BE2C (cell line): Measurements from ENCODE around the gene B3GALNT2. TPM values are rescaled to one million over a fixed set of nuclear protein-coding genes. Genes with fewer than 3 reads are reported as not detected.
A peak's percentile ranks its signal among the peaks of the same experiment; 100 is the strongest.
"Not testable (repeated sequence)": the region's sequence is repeated elsewhere in the genome, so short reads cannot be mapped to it uniquely, and the experiment has no call there.

ENCODE experiments used
- DNase-seq: peaks from one replicate; pipeline ENCODE4 v3.0.0-alpha.2; 2020
- H3K27me3 ChIP-seq: fragments of 250-450 bp; sonication (Bioruptor Pico); 2 replicates; pipeline ENCODE4 v1.5.1; 2020; ENCODE audit warnings: mild to moderate bottlenecking
- H3K36me3 ChIP-seq: fragments of 250-450 bp; sonication (Bioruptor Pico); 2 replicates; pipeline ENCODE4 v1.5.1; 2020; ENCODE audit warnings: mild to moderate bottlenecking
- H3K4me1 ChIP-seq: fragments of 250-450 bp; sonication (Bioruptor Pico); 2 replicates; pipeline ENCODE4 v1.5.1; 2020
- H3K4me3 ChIP-seq: 2 replicates; pipeline ENCODE4 v1.5.1; 2011; ENCODE audit warnings: low read depth, low read length
- H3K9me3 ChIP-seq: fragments of 250-450 bp; sonication (Bioruptor Pico); 2 replicates; pipeline ENCODE4 v1.5.1; 2020
- polyA plus RNA-seq: library from polyadenylated mRNA; unstranded; fragments of >200 nt; gene quantifications from one replicate; pipeline ENCODE4 v1.2.1, GENCODE V29; 2012; ENCODE audit warnings: low read depth, missing spikeins; ENCODE audit not compliant: insufficient read length, insufficient read depth
- TF ChIP-seq, protein P1 (sequence below): IDR thresholded peaks from 2 replicates; pipeline ENCODE4 v1.5.1; 2012; ENCODE audit warnings: mild to moderate bottlenecking, low read depth, low read length

B3GALNT2 gene
- 11.5 TPM for polyA plus RNA-seq

DNA sequence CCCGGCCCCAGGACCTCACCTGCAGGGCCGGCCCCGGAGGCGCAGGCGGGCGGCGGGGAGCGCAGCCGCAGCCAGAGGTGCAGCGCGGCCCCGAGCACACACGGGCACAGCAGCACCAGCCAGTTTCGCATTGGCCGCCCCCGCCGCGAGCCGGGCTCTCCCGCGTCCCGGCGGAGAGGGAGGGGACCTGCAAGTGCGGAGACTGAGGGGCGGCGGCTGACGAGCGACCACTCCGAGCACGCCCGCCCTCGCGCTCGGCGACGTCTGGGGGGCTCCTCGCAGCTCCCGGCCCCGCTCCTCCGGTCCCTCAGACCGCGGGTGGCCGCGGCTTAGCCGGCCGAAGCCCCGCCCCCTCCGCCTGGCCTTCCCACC is at the start of gene B3GALNT2:
B3GALNT2 (minus strand) TSS at position 331 of the 372 bp plus-strand sequence; CDS start at position 131, 200 bp downstream.
- no peaks in the 10 kb centered on the region for H3K36me3 ChIP-seq
- H3K4me3 ChIP-seq = peak within 1 kb of the TSS; percentile 65
- no peak for DNase-seq
- no peaks in the 10 kb centered on the region for H3K9me3 ChIP-seq
- H3K4me1 ChIP-seq = no peaks in the 10 kb centered on the region
- TF ChIP-seq, protein P1, sequence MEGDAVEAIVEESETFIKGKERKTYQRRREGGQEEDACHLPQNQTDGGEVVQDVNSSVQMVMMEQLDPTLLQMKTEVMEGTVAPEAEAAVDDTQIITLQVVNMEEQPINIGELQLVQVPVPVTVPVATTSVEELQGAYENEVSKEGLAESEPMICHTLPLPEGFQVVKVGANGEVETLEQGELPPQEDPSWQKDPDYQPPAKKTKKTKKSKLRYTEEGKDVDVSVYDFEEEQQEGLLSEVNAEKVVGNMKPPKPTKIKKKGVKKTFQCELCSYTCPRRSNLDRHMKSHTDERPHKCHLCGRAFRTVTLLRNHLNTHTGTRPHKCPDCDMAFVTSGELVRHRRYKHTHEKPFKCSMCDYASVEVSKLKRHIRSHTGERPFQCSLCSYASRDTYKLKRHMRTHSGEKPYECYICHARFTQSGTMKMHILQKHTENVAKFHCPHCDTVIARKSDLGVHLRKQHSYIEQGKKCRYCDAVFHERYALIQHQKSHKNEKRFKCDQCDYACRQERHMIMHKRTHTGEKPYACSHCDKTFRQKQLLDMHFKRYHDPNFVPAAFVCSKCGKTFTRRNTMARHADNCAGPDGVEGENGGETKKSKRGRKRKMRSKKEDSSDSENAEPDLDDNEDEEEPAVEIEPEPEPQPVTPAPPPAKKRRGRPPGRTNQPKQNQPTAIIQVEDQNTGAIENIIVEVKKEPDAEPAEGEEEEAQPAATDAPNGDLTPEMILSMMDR = no peak
- no peaks in the 10 kb centered on the region for H3K27me3 ChIP-seq

DNA sequence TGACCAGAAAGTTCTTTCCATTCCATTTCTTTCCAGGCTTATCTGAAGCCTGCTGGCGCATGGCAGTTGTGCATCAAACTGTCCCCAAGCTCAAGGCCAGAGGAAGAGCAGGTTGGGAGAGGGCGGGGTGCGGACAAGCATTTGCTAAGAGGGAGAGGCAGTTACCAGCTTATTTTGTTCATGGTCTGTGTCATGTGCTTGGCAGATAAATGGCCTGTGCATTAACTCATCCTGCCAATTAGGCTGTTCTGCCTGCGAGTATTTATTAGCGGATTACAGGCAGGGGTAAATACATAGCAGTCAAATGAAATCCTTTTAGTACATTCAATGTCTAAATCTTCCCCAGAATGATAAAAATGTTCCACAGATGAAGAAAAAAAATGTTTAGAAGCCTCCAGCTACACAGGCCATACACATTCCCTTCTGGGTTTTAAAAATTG is 48.9 kb upstream of the B3GALNT2 start:
- peak; percentile 83 for DNase-seq

DNA sequence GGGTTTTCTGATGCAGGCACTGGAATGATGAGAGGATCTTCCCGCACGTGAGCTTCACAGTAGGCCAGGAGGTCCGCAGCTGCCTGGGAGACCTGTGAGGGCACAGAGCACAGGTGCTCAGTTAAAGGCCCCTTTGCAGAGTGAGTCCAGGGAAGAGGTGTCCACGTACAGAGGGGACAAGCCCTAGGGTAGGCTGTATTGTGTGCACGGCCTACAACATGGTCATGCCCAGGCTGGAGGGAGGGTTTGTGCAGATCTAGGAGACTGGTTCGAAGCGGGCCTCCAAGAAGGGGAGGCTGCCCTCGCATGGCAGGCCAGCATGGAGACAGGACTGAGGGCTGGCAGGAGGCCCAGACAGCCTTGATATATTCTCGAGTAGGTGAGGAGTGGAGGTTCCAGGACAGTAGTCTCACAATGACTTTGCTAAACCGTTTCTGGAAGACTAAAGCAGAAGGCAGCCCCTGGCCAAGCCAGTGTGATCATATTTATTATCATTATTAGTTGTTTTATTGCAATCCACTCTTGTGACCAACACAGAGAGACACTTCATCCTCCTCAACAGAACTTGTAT is 48.0 kb upstream of the B3GALNT2 start:
- TF ChIP-seq, protein P1 = no peak
- DNase-seq = peak; percentile 31
- Histone ChIP-seq H3K27me3 (no peaks in the 10 kb centered on the region), H3K4me1 (peaks cover 33% of the 10 kb centered on the region), H3K9me3 (no peaks in the 10 kb centered on the region), H3K36me3 (no peaks in the 10 kb centered on the region), H3K4me3 (no peak overlapping the region)

More for the DNA sequence above, 48.9 kb upstream of the B3GALNT2 start:
- Histone ChIP-seq H3K4me1 (peaks cover 33% of the 10 kb centered on the region), H3K4me3 (no peak overlapping the region), H3K36me3 (no peaks in the 10 kb centered on the region), H3K9me3 (no peaks in the 10 kb centered on the region), H3K27me3 (no peaks in the 10 kb centered on the region)
- TF ChIP-seq, protein P1 = no peak

DNA sequence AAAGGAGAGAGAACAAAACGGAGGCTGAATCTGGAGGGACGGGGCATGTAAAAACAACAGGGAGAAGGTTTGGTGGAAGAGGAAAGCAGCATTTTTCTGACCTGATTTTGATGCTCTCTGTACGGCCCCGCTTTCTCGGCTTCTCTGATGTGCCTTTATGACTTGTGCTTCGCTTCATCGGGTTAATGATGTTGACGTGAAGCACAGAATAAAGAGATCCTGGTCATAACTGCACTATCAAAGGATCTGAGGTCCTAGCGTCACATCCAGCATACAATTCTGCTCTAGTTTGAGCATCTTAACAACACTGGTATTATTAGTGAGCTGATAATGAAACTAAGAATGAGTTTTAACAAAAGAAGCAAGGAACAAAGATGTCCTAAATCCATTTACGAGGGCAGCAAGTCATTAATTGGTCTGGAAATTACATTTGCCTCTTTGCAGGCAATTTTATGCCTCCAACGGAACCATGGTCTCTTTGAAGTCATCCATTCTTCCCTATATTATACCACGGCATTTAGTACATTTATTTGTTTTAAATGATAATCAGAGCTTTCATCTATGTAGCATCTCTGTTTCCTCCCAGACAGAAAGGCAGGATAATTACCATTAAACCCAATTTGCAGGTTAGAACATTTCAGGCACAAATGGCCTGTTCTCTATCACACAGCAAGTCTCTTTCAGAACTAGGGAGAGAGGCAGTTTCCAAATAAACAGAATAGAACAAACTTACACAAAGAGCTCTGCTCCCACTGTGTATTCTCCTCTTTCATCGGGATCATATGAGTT is 45.3 kb upstream of the B3GALNT2 start:
- TF ChIP-seq, protein P1 = no peak
- Histone ChIP-seq H3K9me3 (no peaks in the 10 kb centered on the region), H3K4me3 (peak overlapping the region; percentile 11; the same call in 1 of the 2 replicates), H3K36me3 (no peaks in the 10 kb centered on the region), H3K4me1 (peaks cover 33% of the 10 kb centered on the region), H3K27me3 (no peaks in the 10 kb centered on the region)
- no peak for DNase-seq

DNA sequence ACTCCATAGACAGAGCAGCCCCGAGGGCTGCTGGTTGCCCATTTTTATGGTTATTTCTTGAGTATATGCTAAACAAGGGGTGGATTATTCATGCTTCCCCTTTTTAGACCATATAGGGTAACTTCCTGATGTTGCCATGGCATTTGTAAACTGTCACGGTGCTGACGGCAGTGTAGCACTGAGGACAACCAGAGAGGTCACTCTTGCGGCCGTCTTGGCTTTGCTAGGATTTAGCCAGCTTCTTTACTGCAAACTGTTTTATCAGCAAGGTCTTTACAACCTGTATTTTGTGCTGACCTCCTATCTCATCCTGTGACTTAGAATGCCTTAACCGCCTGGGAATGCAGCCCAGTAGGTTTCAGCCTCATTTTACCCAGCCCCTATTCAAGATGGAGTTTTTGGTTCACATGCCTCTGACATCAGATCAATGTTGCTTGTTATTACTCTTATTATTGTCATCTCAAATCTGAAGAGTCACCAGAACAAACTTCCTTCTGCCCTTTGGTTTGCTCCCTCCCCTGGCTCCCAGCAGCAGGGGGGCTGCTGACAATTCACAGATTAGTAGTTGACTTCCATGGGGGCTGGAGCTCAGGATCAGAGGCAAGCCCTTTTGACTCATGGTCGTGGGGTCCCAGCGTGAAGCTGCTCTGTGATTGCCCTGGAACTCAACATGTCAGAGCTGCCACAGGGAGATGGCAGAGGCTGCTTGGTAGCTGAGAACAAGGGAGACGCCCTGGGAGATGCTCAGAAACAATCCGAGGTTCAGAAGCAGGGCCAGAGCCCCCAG is 42.3 kb upstream of the B3GALNT2 start:
- H3K4me3 ChIP-seq, DNase-seq, H3K27me3 ChIP-seq, H3K9me3 ChIP-seq, H3K36me3 ChIP-seq: not testable (repeated sequence)
- H3K4me1 ChIP-seq = peaks cover 21% of the 10 kb centered on the region

DNA sequence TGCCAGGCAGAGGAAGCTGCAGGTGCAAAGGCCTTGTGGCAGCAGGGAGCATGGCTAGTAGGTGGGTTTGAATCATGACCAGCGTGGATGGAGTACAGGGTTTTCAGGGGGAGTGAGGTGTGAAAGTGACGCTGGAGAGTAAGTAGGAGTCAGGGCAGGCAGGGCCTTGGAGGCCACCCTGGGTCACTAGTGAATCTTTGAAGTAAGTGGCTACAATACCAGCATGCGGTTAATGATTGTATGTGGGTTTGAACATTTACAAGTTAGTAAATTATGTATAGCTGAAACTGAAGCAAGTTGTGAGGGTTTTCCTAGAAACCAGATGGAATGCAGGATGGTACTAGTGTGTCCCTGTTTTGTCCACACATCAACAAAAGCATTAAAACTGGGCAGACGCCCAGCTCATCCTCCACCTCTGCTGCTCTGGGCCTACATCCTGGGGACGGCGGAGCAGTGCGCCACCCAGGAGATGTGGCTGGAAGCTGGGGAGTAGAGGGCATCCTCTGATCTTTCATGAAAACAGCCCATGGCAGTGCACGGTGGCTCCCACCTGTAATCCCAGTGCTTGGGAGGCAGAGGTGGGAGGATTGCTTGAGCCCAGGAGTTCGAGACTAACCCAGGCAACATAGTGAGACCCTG is 41.2 kb upstream of the B3GALNT2 start:
- Histone ChIP-seq H3K36me3 (no peaks in the 10 kb centered on the region), H3K4me1 (peaks cover 20% of the 10 kb centered on the region), H3K27me3 (no peaks in the 10 kb centered on the region), H3K4me3 (no peak overlapping the region), H3K9me3 (no peaks in the 10 kb centered on the region)
- no peak for DNase-seq
- TF ChIP-seq, protein P1 = no peak

DNA sequence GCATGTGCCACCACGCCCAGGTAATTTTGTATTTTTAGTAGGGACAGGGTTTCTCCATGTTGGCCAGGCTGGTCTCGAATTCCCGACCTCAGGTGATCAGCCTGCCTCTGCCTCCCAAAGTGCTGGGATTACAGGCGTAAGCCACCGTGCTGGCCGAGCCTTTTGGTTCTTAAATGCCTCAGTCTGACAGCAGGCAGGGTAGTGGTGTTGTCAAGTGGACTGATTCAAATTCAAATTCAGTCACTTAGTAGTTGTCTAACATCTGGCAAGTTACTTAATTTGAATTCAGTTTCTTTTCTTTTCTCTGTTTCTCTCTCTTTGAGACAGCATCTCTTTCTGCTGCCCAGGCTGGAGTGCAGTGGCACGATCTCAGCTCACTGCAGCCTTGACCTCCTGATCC is 38.6 kb upstream of the B3GALNT2 start:
- not testable (repeated sequence) for H3K4me3 ChIP-seq, H3K9me3 ChIP-seq, H3K36me3 ChIP-seq, DNase-seq, H3K4me1 ChIP-seq, H3K27me3 ChIP-seq
